ENCODE measurements around the gene TSC1.

Gene TSC1

GRCh38 chr9:132944294-132945185 is at the start of gene TSC1:
TSC1 (minus strand) TSS chr9:132944616; CDS start chr9:132928872, 15,744 bp downstream.
- peak; percentile 96 for DNase-seq (ENCODE audit: low spot score)

GRCh38 chr9:132993511-132993939 is 49.1 kb upstream of the TSC1 start:
- DNase-seq (ENCODE audit: low spot score): peak; percentile 14

GRCh38 chr9:132991351-132992300 is 47.2 kb upstream of the TSC1 start:
- no peak for DNase-seq (ENCODE audit: low spot score)

GRCh38 chr9:132990781-132991180 is 46.4 kb upstream of the TSC1 start:
- no peak for DNase-seq (ENCODE audit: low spot score)

DNA sequence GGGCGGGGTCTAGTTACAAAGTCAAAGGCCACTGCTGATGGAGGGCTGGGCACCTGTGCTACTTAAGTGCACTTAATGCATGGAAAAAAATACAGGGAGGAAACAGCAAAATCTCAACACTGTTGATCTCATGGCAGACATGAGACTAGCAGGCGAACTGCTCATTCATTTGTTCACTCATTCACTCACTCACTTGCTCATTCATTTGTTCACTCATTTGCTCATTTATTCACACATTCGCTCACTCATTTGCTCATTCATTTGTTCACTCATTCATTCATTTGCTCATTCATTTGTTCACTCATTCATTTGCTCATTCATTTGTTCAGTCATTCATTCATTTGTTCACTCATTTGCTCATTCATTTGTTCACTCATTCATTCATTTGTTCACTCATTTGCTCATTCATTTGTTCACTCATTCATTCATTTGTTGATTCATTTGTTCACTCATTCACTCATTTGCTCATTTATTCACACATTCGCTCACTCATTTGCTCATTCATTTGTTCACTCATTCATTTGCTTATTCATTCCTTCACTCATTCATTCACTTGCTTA is 45.7 kb upstream of the TSC1 start:
- DNase-seq (ENCODE audit: low spot score): peak; percentile 22

DNA sequence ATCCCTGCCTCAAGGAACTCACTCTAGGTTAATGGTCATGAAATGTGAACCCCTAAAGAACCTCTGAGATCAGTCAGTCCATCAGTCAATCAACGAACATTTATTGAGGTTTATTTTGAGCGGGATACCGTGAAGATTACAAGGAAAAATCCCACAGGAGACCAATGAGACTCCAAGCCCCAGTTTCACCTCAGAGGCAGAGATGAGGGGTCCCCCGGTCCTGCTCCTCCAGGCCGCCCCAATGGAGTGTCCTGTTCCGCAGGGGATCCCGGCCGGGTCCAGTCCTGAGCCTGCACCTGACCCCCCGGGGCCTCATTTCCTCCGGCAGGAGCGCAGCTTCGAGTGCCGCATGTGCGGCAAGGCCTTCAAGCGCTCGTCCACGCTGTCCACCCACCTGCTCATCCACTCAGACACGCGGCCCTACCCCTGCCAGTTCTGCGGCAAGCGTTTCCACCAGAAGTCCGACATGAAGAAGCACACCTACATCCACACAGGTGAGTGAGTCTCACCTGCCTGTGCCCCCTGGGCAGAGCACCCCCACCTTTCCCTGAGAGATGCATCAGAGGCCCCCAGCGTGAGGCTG is 45.1 kb upstream of the TSC1 start:
- DNase-seq (ENCODE audit: low spot score): no peak

GRCh38 chr9:132989014-132989310 is 44.5 kb upstream of the TSC1 start:
- no peak for DNase-seq (ENCODE audit: low spot score)

GRCh38 chr9:132988244-132989013 is 44.0 kb upstream of the TSC1 start:
- DNase-seq (ENCODE audit: low spot score): no peak

GRCh38 chr9:132986640-132987620 is 42.5 kb upstream of the TSC1 start:
- peak; percentile 25 for DNase-seq (ENCODE audit: low spot score)

DNA sequence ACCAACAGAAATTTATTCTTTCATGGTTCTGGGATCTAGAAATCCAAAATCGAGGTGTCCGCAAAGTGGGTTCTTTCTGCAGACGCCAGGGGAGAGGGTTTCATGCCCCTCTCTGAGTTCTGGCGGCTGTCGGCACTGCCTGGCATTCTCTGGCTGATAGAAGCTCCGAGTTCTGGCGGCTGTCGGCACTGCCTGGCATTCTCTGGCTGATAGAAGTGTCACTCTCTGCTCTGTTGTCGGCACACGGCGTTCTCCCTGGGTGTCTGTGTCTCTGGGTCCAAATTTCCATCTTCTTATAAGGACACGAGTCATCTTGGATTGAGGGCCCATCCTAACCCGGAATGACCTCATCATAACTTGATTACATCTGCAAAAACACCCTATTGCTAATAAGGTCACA is 41.7 kb upstream of the TSC1 start:
- DNase-seq (ENCODE audit: low spot score): peak; percentile 42

GRCh38 chr9:132985489-132985888 is 41.1 kb upstream of the TSC1 start:
- DNase-seq (ENCODE audit: low spot score): no peak

DNA sequence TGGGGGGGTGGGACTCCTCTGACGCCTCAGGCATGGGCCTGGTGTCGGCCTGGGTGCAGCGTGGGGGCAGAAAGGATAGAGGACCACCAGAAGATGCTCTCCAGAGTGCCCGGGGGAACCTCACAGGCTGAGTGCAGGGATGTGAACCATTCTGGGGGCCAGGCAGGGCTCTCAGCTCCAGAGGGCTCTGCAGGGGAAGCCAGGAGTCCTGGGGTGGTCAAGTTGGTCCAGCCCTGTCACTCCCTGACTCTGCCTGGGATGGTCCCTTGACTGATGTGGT is 40.6 kb upstream of the TSC1 start:
- DNase-seq (ENCODE audit: low spot score): no peak

DNA sequence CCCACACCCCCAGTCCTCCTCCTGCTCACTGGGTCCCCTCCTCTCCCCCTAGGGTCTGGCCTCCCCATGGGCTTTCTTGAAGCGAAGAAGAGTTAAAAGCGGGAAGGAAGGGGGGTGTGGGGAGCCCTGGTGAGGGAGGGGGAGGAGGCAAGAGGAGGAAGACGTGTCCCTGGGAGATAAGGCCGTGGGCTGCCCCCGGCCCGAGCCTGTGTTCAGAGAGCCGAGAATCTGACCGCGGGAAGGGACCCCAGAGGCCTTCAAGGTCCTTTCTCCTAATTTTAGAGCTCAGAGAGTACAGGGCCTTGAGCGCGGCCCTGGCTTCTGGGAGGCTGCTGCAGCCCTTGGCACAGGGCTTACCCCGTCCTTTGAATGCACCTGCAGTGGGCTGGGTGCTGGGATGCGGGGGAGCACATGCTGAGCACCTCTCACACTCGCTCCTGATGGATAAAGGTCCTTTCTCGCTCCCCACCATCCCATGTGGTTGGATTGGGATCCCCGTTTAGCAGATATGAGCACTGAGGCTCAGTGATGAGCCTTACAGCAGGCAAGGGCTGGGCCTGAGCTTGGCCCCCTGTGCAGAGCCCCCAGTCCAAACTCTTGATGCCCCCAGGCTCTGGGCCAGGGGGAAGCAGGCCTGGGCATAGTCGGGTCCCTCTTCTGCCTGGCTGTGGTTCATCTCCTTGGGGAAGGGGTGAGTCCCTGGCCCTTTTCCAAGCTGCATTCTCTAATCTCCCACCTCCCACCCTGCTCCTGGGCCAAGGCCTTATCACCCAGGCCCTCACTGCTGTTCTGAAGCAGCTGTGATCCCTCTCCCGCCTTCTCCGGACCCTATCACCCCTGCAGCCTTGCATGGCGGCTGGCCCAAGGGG is 40.0 kb upstream of the TSC1 start:
- peak; percentile 71 for DNase-seq (ENCODE audit: low spot score)

GRCh38 chr9:132983491-132984201 is 39.2 kb upstream of the TSC1 start:
- DNase-seq (ENCODE audit: low spot score): peak; percentile 65

DNA sequence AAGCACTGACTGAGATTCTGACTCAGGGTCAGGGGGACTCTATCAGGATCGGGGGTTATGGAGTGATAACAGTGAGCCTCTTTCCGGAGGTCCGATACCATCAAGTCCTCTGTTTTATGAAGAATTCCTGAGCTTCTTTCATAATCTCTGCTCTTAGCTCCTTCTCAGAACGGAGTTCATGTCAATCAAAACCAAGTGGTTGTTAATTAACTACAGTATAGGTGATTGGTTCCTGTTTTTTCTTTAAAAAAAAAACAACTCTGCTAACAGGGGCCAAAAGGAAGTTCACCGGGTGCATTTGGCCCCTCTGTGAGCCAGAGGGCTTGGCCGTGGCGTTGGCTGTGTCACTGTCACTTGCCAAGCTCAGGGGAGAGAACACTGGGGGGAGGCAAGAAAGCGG is 38.0 kb upstream of the TSC1 start:
- DNase-seq (ENCODE audit: low spot score): peak; percentile 63

DNA sequence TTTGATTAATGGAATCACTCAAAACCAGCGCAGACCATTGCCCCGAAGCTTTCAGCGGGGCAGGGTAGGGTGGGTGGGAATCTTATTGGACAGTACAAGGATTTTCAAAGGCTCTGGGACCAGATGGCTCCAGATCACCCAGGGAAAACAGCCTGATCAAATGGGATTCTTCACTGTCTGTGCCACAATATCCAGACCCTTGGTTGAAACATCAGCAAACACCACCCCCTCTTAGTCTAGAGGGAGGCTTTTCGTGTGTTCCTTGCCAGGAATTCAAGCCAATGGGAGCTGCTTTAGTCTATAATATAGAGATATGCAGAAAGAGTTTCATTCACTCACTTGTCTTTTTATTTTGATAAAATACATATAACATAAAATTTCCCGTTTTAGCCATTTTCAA is 35.7 kb upstream of the TSC1 start:
- DNase-seq (ENCODE audit: low spot score): no peak

GRCh38 chr9:132978451-132979131 is 34.2 kb upstream of the TSC1 start, which contains the start of gene GFI1B:
GFI1B (plus strand) TSS chr9:132978694; CDS start chr9:132986679, 7,985 bp downstream.
- peak; percentile 67 for DNase-seq (ENCODE audit: low spot score)

- no peak for DNase-seq (ENCODE audit: low spot score)
Observed at GRCh38 chr9:132978112-132978450, 33.7 kb upstream of the TSC1 start.

All from hematopoietic multipotent progenitor cell treated with erythropoietin and hydrocortisone succinate and interleukin-3 and kit ligand, for 17 days (in vitro differentiated cells).